Activated CD4-positive, alpha-beta T cell treated with anti-CD3 and anti-CD28 coated beads, Interleukin-2, amount 50 U/mL, for 16 hours (primary cell): ENCODE measurements around the gene SLC6A20.
"Not testable (repeated sequence)": the region's sequence is repeated elsewhere in the genome, so short reads cannot be mapped to it uniquely, and the experiment has no call there.

Source experiments
- DNase-seq: peaks from one replicate; pipeline ENCODE4 v3.0.0-alpha.2; 2020

SLC6A20 gene

GRCh38 chr3:45754461-45754860 is 41.9 kb downstream of the SLC6A20 start:
- no peak for DNase-seq

GRCh38 chr3:45753095-45753494 is 43.2 kb downstream of the SLC6A20 start:
- no peak for DNase-seq

- DNase-seq = no peak
Observed at GRCh38 chr3:45751537-45752242, 44.6 kb downstream of the SLC6A20 start.

GRCh38 chr3:45749880-45750279 is 46.5 kb downstream of the SLC6A20 start:
- DNase-seq = no peak

GRCh38 chr3:45749036-45749600 is 47.2 kb downstream of the SLC6A20 start:
- DNase-seq = not testable (repeated sequence)

GRCh38 chr3:45748068-45748467 is 48.3 kb downstream of the SLC6A20 start:
- DNase-seq = no peak

GRCh38 chr3:45746777-45747622 is 49.3 kb downstream of the SLC6A20 start:
- DNase-seq = no peak

- DNase-seq = no peak
Observed at GRCh38 chr3:45746165-45746776, 50.1 kb downstream of the SLC6A20 start.

- no peak for DNase-seq
Observed at GRCh38 chr3:45742461-45743089, 53.8 kb downstream of the SLC6A20 start.

GRCh38 chr3:45741742-45742460 is 54.4 kb downstream of the SLC6A20 start:
- no peak for DNase-seq

GRCh38 chr3:45741247-45741646 is 55.1 kb downstream of the SLC6A20 start:
- no peak for DNase-seq

GRCh38 chr3:45739991-45740390 is 56.3 kb downstream of the SLC6A20 start:
- DNase-seq = no peak

- DNase-seq = no peak
Observed at GRCh38 chr3:45737234-45737633, 59.1 kb downstream of the SLC6A20 start.

- no peak for DNase-seq
Observed at GRCh38 chr3:45736707-45737106, 59.6 kb downstream of the SLC6A20 start.

GRCh38 chr3:45730409-45731154 is 65.8 kb downstream of the SLC6A20 start:
- no peak for DNase-seq

GRCh38 chr3:45729614-45730013 is 66.7 kb downstream of the SLC6A20 start:
- no peak for DNase-seq

GRCh38 chr3:45724911-45725310 is 71.4 kb downstream of the SLC6A20 start:
- DNase-seq = no peak

GRCh38 chr3:45719655-45720487 is 76.5 kb downstream of the SLC6A20 start:
- DNase-seq = no peak

- DNase-seq = no peak
Observed at GRCh38 chr3:45716790-45717336, 79.5 kb downstream of the SLC6A20 start.

GRCh38 chr3:45715945-45716344 is 80.4 kb downstream of the SLC6A20 start:
- no peak for DNase-seq
